ENCODE data around the gene DRG2. TPM values are rescaled to one million over a fixed set of nuclear protein-coding genes. Genes with fewer than 3 reads are reported as not detected.

The DRG2 gene
- total and polyA plus RNA-seq, 2 donors (not counting 3 experiments of a cell fraction or from before 2014, with no cell fraction given), result 50.2 to 60.4 TPM

DNA sequence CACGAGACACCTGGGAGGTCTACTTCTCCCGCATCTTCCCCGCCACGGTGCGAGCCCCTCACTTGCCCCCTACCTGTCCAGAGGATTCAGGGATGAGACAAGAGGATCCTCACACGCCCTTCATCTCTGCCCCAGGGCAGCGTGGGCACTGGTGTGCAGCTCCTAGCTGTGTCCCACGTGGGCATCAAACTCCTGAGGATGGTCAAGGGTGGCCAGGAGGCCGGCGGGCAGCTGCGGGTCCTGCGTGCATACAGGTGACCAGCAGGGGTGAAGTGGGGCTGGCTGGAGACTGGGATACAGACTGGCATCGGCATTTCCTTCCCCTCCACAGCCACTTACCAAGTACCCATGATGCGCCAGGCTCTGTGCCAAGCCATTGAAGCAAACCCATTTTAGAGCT, 67.4 kb downstream of the DRG2 start:
- ChIA-PET POLR2A (interaction anchor here (1.1 kb wide), 1 partner anchor 28 kb away, joined by 4 read pairs; the partner anchor contains the start of gene ALKBH5), CTCF (interaction anchor here (1.4 kb wide), 1 partner anchor 29 kb away, joined by 4 read pairs; the partner anchor contains the start of gene ALKBH5)
- TF ChIP-seq FOS (IDR thresholded peaks at IDR 0.05; ENCODE audit: borderline replicate concordance, insufficient read depth, low read length), result no peak
- no peak for TF ChIP-seq GATA2 (IDR thresholded peaks at IDR 0.05; ENCODE audit: insufficient read depth, insufficient read length, low read depth, low read length)
- TF ChIP-seq POLR2A (IDR thresholded peaks at IDR 0.05; ENCODE audit: low read depth, low read length), result no peak
- TF ChIP-seq CTCF (IDR thresholded peaks at IDR 0.05; ENCODE audit: extremely low read depth in 1 of 2, insufficient read depth in 1 of 2, low read depth in 1 of 2, low read length in 2 of 2), result no peak
- no peak for TF ChIP-seq MYC (IDR thresholded peaks at IDR 0.05; ENCODE audit: low read depth, low read length)
- TF ChIP-seq JUN (IDR thresholded peaks at IDR 0.05; ENCODE audit: borderline replicate concordance, insufficient read depth, insufficient read length, low read depth), result no peak
- TF ChIP-seq POLR2AphosphoS5 (IDR thresholded peaks at IDR 0.05; ENCODE audit: insufficient read depth, low read depth, low read length), result no peak
- TF ChIP-seq, protein P1, sequence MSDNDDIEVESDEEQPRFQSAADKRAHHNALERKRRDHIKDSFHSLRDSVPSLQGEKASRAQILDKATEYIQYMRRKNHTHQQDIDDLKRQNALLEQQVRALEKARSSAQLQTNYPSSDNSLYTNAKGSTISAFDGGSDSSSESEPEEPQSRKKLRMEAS (IDR thresholded peaks at IDR 0.05; ENCODE audit: insufficient read depth, insufficient read length), result no peak
- no peak for TF ChIP-seq EZH2 (IDR thresholded peaks at IDR 0.05; ENCODE audit: borderline replicate concordance, low read depth, low read length, severe bottlenecking)
- Histone ChIP-seq H3K27me3 (ENCODE audit: control insufficient read depth in 2 of 2, insufficient read depth in 2 of 2, low read length in 2 of 2) (no peaks in the 10 kb centered on the region), H4K20me1 (replicated peaks; ENCODE audit: control insufficient read depth, extremely low read depth, insufficient read depth, low read length) (no peaks in the 10 kb centered on the region), H3K79me2 (ENCODE audit: control insufficient read depth, insufficient read depth, low read length) (no peaks in the 10 kb centered on the region), H2AFZ (ENCODE audit: low read depth, low read length) (no peak overlapping the region), H3K4me1 (ENCODE audit: control insufficient read depth, extremely low read depth, insufficient read depth, low read length) (peaks cover 9% of the 10 kb centered on the region), H3K9me3 (replicated peaks; ENCODE audit: control insufficient read depth, insufficient read depth, low read length) (no peaks in the 10 kb centered on the region), H3K9me1 (replicated peaks; ENCODE audit: control insufficient read depth, extremely low read depth, insufficient read depth, low read length) (no peaks in the 10 kb centered on the region), H3K4me2 (ENCODE audit: insufficient read depth, low read length) (no peak overlapping the region), H3K36me3 (ENCODE audit: control insufficient read depth in 2 of 2, extremely low read depth in 1 of 2, insufficient read depth in 2 of 2, low read length in 2 of 2) (no peaks in the 10 kb centered on the region), H3K27ac (ENCODE audit: insufficient read depth, low read depth, low read length) (no peak overlapping the region), H3K4me3 (replicated peaks in 1 of 3; ENCODE audit: insufficient read depth in 1 of 3, low read depth in 1 of 3, low read length in 3 of 3) (no peak overlapping the region), H3K9ac (replicated peaks; ENCODE audit: extremely low read depth, insufficient read depth, low read length) (no peak overlapping the region)
- DNase-seq (ENCODE audit: low read depth, low spot score) (no peak), FAIRE-seq (no peak)
- dilution Hi-C loops (cut with MboI; ENCODE audit: extremely low pct_ligation_motif_present, low sequenced_read_pairs) (no loop called here), intact Hi-C loops (cut with micrococcal nuclease) (no loop called here)
- BruUV-seq (replicated peaks), result no TSS peak
